PFSK-1 (cell line): ENCODE measurements around the gene CDK16.

Experiments used
- FOXP2 ChIP-seq: optimal IDR thresholded peaks from 2 replicates; pipeline ENCODE3; 2011; ENCODE audit warnings: borderline replicate concordance, control low read depth, inconsistent platforms; ENCODE audit not compliant: insufficient read depth; ENCODE audit errors: extremely low read length, extremely low read depth
- POLR2AphosphoS5 ChIP-seq: IDR thresholded peaks from 2 replicates; pipeline ENCODE4 v1.6.1; 2012; ENCODE audit warnings: low read depth, mild to moderate bottlenecking, control low read depth, low read length, moderate library complexity
- REST ChIP-seq, 2 experiments: IDR thresholded peaks; 2 replicates each; pipeline versions ENCODE4 v1.6.1 to v1.8.0; 2011 to 2012; ENCODE audit warnings: low read depth in 2 of 2, low read length in 2 of 2, control low read depth in 1 of 2, inconsistent platforms in 1 of 2, mild to moderate bottlenecking in 1 of 2, moderate library complexity in 1 of 2; ENCODE audit not compliant: insufficient read depth in 1 of 2
- SIN3A ChIP-seq: IDR thresholded peaks from 2 replicates; pipeline ENCODE4 v1.6.1; 2012; ENCODE audit warnings: mild to moderate bottlenecking, low read length, moderate library complexity, borderline replicate concordance; ENCODE audit not compliant: insufficient read depth
- TAF1 ChIP-seq: IDR thresholded peaks from 2 replicates; pipeline ENCODE4 v1.6.1; 2012; ENCODE audit warnings: low read length, control low read depth, borderline replicate concordance; ENCODE audit not compliant: insufficient read depth

The CDK16 gene

GRCh38 chrX:47266643-47267042 is 48.2 kb downstream of the CDK16 start:
- no peak for TF ChIP-seq REST (IDR thresholded peaks at IDR 0.05; ENCODE audit: insufficient read depth in 1 of 2, low read depth in 2 of 2, low read length in 2 of 2)
- no peak for TF ChIP-seq SIN3A
- TF ChIP-seq TAF1: no peak
- TF ChIP-seq FOXP2: no peak
- no peak for TF ChIP-seq POLR2AphosphoS5

- no peak for TF ChIP-seq SIN3A
- TF ChIP-seq TAF1: no peak
- no peak for TF ChIP-seq FOXP2
- TF ChIP-seq POLR2AphosphoS5: no peak
Observed at GRCh38 chrX:47272013-47272408, 53.5 kb downstream of the CDK16 start.

- TF ChIP-seq FOXP2 (no peak), TAF1 (no peak), POLR2AphosphoS5 (no peak), REST (IDR thresholded peaks at IDR 0.05; ENCODE audit: insufficient read depth in 1 of 2, low read depth in 2 of 2, low read length in 2 of 2) (no peak), SIN3A (no peak)
Observed at GRCh38 chrX:47273011-47273730, 54.7 kb downstream of the CDK16 start.

GRCh38 chrX:47278691-47279090 is 60.2 kb downstream of the CDK16 start:
- TF ChIP-seq POLR2AphosphoS5 (no peak), REST (IDR thresholded peaks at IDR 0.05; ENCODE audit: insufficient read depth in 1 of 2, low read depth in 2 of 2, low read length in 2 of 2) (no peak), FOXP2 (no peak), SIN3A (no peak), TAF1 (no peak)
